ENCODE data around the gene FBXO21. TPM values are rescaled to one million over a fixed set of nuclear protein-coding genes. Genes with fewer than 3 reads are reported as not detected.

The FBXO21 gene
- total and polyA plus RNA-seq, 2 of the 13 experiments (the other 11 are each of a cell fraction or from before 2014, with no cell fraction given) = 15.6 to 32.5 TPM

DNA sequence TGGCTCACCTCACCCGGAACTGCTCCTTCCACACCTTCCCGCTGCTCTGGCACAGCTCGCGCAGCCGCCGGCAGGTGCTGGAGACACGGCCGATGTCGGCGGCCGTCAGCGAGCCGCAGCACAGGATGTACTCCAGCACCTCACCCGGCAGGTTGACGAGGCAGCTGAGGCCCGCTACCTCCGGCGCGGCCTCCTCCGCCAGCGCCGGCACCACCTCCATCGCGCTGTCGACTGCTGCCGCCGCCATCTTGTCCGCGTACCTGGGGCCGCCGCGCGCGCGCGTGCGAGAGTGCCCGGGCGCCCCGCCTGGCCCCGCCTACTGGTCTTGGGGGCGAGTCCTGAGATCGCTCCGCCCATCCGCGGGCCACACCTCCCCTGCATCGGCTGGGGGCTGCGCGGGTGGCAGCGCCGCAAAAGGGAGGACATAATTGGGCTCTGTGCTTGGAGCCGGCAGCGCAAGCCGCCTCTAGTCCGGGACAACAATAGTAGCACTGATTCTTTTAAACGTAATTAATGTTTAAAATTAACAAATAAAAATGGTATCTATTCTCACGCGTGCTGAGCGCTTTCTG lies at the start of gene FBXO21 (continued):
- TF ChIP-seq FOXA1 (IDR thresholded peaks at IDR 0.05) = no peak
- TF ChIP-seq FOXA1 (CRISPR knock-in tag; IDR thresholded peaks at IDR 0.05) = peak; percentile 14; the same call in 1 of the 2 replicates
- 0 out of 2 replicates have a peak, but pooled peaks have one; percentile 52 for TF ChIP-seq REPIN1 (CRISPR knock-in tag; IDR thresholded peaks at IDR 0.05; ENCODE audit: borderline replicate concordance, low read depth)
- TF ChIP-seq, protein P1, sequence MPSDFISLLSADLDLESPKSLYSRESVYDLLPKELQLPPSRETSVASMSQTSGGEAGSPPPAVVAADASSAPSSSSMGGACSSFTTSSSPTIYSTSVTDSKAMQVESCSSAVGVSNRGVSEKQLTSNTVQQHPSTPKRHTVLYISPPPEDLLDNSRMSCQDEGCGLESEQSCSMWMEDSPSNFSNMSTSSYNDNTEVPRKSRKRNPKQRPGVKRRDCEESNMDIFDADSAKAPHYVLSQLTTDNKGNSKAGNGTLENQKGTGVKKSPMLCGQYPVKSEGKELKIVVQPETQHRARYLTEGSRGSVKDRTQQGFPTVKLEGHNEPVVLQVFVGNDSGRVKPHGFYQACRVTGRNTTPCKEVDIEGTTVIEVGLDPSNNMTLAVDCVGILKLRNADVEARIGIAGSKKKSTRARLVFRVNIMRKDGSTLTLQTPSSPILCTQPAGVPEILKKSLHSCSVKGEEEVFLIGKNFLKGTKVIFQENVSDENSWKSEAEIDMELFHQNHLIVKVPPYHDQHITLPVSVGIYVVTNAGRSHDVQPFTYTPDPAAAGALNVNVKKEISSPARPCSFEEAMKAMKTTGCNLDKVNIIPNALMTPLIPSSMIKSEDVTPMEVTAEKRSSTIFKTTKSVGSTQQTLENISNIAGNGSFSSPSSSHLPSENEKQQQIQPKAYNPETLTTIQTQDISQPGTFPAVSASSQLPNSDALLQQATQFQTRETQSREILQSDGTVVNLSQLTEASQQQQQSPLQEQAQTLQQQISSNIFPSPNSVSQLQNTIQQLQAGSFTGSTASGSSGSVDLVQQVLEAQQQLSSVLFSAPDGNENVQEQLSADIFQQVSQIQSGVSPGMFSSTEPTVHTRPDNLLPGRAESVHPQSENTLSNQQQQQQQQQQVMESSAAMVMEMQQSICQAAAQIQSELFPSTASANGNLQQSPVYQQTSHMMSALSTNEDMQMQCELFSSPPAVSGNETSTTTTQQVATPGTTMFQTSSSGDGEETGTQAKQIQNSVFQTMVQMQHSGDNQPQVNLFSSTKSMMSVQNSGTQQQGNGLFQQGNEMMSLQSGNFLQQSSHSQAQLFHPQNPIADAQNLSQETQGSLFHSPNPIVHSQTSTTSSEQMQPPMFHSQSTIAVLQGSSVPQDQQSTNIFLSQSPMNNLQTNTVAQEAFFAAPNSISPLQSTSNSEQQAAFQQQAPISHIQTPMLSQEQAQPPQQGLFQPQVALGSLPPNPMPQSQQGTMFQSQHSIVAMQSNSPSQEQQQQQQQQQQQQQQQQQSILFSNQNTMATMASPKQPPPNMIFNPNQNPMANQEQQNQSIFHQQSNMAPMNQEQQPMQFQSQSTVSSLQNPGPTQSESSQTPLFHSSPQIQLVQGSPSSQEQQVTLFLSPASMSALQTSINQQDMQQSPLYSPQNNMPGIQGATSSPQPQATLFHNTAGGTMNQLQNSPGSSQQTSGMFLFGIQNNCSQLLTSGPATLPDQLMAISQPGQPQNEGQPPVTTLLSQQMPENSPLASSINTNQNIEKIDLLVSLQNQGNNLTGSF (CRISPR knock-in tag; IDR thresholded peaks at IDR 0.05) = peak; percentile 40; the same call in 1 of the 2 replicates
- TF ChIP-seq SNAPC2 (CRISPR knock-in tag; IDR thresholded peaks at IDR 0.05) = no peak; the same call in 1 of the 2 replicates
- TF ChIP-seq, protein P2, sequence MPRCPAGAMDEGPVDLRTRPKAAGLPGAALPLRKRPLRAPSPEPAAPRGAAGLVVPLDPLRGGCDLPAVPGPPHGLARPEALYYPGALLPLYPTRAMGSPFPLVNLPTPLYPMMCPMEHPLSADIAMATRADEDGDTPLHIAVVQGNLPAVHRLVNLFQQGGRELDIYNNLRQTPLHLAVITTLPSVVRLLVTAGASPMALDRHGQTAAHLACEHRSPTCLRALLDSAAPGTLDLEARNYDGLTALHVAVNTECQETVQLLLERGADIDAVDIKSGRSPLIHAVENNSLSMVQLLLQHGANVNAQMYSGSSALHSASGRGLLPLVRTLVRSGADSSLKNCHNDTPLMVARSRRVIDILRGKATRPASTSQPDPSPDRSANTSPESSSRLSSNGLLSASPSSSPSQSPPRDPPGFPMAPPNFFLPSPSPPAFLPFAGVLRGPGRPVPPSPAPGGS (CRISPR knock-in tag; IDR thresholded peaks at IDR 0.05) = peak; percentile 60; the same call in 1 of the 2 replicates
- TF ChIP-seq ZNF260 (CRISPR knock-in tag; IDR thresholded peaks at IDR 0.05; ENCODE audit: borderline replicate concordance, low read depth) = no peak
- TF ChIP-seq, protein P3, sequence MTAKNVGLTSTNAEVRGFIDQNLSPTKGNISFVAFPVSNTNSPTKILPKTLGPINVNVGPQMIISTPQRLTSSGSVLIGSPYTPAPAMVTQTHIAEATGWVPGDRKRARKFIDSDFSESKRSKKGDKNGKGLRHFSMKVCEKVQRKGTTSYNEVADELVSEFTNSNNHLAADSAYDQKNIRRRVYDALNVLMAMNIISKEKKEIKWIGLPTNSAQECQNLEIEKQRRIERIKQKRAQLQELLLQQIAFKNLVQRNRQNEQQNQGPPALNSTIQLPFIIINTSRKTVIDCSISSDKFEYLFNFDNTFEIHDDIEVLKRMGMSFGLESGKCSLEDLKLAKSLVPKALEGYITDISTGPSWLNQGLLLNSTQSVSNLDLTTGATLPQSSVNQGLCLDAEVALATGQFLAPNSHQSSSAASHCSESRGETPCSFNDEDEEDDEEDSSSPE (CRISPR knock-in tag; IDR thresholded peaks at IDR 0.05) = peak; percentile 77
- no peak for TF ChIP-seq KLF16 (CRISPR knock-in tag; IDR thresholded peaks at IDR 0.05)
- peak; percentile 43; the same call in 1 of the 2 replicates for TF ChIP-seq ZNF138 (CRISPR knock-in tag; IDR thresholded peaks at IDR 0.05; ENCODE audit: low read depth)
- TF ChIP-seq, protein P4, sequence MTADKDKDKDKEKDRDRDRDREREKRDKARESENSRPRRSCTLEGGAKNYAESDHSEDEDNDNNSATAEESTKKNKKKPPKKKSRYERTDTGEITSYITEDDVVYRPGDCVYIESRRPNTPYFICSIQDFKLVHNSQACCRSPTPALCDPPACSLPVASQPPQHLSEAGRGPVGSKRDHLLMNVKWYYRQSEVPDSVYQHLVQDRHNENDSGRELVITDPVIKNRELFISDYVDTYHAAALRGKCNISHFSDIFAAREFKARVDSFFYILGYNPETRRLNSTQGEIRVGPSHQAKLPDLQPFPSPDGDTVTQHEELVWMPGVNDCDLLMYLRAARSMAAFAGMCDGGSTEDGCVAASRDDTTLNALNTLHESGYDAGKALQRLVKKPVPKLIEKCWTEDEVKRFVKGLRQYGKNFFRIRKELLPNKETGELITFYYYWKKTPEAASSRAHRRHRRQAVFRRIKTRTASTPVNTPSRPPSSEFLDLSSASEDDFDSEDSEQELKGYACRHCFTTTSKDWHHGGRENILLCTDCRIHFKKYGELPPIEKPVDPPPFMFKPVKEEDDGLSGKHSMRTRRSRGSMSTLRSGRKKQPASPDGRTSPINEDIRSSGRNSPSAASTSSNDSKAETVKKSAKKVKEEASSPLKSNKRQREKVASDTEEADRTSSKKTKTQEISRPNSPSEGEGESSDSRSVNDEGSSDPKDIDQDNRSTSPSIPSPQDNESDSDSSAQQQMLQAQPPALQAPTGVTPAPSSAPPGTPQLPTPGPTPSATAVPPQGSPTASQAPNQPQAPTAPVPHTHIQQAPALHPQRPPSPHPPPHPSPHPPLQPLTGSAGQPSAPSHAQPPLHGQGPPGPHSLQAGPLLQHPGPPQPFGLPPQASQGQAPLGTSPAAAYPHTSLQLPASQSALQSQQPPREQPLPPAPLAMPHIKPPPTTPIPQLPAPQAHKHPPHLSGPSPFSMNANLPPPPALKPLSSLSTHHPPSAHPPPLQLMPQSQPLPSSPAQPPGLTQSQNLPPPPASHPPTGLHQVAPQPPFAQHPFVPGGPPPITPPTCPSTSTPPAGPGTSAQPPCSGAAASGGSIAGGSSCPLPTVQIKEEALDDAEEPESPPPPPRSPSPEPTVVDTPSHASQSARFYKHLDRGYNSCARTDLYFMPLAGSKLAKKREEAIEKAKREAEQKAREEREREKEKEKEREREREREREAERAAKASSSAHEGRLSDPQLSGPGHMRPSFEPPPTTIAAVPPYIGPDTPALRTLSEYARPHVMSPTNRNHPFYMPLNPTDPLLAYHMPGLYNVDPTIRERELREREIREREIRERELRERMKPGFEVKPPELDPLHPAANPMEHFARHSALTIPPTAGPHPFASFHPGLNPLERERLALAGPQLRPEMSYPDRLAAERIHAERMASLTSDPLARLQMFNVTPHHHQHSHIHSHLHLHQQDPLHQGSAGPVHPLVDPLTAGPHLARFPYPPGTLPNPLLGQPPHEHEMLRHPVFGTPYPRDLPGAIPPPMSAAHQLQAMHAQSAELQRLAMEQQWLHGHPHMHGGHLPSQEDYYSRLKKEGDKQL (CRISPR knock-in tag; IDR thresholded peaks at IDR 0.05; ENCODE audit: low read depth) = 0 out of 2 replicates have a peak, but pooled peaks have one; percentile 38
- TF ChIP-seq, protein P5, sequence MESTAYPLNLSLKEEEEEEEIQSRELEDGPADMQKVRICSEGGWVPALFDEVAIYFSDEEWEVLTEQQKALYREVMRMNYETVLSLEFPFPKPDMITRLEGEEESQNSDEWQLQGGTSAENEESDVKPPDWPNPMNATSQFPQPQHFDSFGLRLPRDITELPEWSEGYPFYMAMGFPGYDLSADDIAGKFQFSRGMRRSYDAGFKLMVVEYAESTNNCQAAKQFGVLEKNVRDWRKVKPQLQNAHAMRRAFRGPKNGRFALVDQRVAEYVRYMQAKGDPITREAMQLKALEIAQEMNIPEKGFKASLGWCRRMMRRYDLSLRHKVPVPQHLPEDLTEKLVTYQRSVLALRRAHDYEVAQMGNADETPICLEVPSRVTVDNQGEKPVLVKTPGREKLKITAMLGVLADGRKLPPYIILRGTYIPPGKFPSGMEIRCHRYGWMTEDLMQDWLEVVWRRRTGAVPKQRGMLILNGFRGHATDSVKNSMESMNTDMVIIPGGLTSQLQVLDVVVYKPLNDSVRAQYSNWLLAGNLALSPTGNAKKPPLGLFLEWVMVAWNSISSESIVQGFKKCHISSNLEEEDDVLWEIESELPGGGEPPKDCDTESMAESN (CRISPR knock-in tag; conservative IDR thresholded peaks at IDR 0.05) = no peak
- 0 out of 2 replicates have a peak, but pooled peaks have one; percentile 28 for TF ChIP-seq MEIS1 (CRISPR knock-in tag; IDR thresholded peaks at IDR 0.05; ENCODE audit: borderline replicate concordance)

All from HepG2 (cell line).